Fibroblast of skin of scalp (primary cell): ENCODE results near the gene SORCS1.

Experiments used
- DNase-seq: peaks from one replicate; pipeline ENCODE4 v3.0.0-alpha.2; 2013

SORCS1 gene

DNA sequence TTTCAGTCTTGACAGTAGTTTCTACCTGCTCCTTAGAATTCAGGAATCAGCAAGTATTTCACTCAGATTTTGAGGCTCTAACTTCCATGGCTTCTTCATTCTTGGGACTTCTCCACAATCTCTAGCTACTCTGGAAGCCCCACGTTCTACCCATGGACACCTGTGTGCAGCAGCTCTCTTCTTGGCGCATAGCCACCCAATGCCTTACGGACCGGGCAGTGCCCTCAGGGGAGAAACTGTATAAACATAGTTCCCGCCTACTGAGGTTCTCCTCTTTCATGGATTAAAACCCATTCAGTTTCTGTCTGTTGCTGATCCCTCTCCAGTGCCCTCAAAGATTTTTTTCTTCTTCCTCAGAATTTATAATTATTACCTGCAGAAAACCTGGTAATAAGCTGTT is 177.1 kb downstream of the SORCS1 start:
- no peak for DNase-seq

GRCh38 chr10:106982268-106982667 is 182.2 kb downstream of the SORCS1 start:
- no peak for DNase-seq

- no peak for DNase-seq
Observed at GRCh38 chr10:106981452-106982075, 182.9 kb downstream of the SORCS1 start.

DNA sequence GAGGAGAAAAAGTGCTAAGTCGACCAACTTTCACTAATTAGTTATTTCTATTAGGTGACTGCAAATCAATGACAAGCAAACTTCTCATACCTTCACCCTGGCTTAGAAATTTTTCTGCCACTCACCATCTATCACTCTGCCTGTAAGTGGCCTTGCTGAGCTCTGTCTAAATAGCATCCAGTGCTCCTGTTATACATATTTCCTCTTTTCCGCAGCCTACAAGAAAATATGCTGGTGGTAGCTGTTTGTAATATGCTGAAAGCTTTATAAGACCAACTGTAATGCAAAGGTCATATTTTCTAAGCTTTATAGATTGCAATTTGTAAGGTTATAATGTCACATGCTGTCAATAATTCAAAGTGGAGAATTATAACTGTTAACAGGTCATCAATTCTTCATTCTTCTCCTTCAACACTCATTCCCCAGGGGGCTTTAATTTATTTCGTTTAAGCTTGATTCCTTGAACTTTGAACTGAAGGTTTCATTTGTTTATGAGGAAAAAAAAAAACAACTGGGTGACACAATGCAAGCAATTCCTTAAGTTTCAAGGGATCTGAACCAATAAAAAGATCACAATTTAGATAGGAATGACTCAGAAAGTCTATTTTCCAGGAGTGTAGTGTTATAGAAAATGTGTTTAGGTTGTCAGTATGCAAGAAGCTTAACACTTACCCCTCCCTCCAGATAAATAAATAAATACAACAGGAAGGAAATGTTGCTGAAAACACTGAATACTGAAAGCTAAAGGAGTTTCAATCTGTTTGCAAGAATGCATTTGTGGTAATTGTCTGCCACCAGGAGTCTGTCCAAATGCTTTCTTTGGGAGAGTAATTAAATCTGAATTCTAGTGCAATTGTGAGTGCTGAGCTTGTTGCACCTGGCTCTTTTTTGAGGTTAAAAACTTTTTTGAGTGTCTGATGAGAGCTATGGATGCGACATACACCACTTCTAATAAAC is 183.7 kb downstream of the SORCS1 start:
- DNase-seq = no peak

DNA sequence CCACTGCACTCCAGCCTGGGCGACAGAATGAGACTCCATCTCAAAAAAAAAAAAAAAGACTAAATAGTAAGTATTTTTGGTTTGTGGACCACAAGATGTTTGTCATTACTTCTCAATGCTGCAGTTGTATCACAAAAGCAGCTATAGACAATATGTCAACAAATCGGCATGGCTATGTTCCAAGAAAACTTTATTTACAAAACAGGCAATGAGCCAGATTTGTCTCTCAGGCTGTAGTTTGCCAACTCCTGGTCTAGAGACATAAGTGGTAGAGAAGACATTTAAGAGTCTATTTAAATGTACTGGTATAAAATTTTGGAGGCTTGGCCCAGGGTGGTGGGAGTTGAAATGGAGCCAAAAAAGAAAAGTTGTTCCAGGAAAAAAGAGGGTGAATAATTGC is 185.8 kb downstream of the SORCS1 start:
- no peak for DNase-seq

- DNase-seq = no peak
Observed at GRCh38 chr10:106973716-106974115, 190.8 kb downstream of the SORCS1 start.

GRCh38 chr10:106973288-106973687 is 191.2 kb downstream of the SORCS1 start:
- DNase-seq = no peak

- DNase-seq = no peak
Observed at GRCh38 chr10:106972381-106972780, 192.1 kb downstream of the SORCS1 start.

DNA sequence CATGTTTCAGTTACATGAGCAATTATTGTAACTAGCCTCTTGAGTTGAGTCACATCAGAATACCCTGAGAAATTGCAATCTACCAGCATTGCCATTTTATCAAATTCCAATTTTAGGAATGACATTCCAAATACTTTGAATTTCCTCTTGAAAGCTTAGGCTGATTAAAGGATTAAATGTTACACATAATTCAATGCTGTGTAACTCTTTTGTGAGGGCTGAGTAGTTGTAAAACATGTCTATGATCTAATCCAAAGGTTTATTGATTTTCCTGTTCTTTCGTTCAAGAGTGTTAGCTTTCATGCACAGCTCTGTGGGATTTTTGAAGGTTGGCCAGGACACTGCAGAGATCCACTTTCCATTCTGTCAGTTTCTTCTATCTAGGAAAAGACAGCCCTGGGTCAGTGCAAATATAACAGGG is 193.1 kb downstream of the SORCS1 start:
- DNase-seq = no peak

DNA sequence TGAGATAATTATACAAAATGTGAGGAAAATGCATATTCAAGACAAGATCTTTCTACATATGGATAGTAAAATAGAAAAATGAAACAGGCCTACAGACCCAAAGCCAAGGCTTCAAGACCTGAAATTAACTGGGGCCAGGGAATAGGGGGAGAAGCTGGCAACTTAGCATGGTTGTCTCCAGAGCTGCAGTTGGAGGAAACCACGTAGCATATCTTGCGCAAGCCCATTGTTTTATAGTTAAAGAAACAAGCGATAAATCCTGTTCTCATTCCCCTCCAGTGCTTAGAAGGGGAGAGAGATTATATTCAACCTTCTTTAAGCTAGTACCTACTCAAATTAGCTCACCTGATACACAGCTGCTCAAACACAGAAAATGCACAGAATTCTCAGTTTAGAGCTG is 197.1 kb downstream of the SORCS1 start:
- DNase-seq = no peak

- DNase-seq = no peak
Observed at GRCh38 chr10:106960812-106961211, 203.7 kb downstream of the SORCS1 start.

- DNase-seq = no peak
Observed at GRCh38 chr10:106959521-106959920, 205.0 kb downstream of the SORCS1 start.

- no peak for DNase-seq
Observed at GRCh38 chr10:106958589-106959361, 205.7 kb downstream of the SORCS1 start.

DNA sequence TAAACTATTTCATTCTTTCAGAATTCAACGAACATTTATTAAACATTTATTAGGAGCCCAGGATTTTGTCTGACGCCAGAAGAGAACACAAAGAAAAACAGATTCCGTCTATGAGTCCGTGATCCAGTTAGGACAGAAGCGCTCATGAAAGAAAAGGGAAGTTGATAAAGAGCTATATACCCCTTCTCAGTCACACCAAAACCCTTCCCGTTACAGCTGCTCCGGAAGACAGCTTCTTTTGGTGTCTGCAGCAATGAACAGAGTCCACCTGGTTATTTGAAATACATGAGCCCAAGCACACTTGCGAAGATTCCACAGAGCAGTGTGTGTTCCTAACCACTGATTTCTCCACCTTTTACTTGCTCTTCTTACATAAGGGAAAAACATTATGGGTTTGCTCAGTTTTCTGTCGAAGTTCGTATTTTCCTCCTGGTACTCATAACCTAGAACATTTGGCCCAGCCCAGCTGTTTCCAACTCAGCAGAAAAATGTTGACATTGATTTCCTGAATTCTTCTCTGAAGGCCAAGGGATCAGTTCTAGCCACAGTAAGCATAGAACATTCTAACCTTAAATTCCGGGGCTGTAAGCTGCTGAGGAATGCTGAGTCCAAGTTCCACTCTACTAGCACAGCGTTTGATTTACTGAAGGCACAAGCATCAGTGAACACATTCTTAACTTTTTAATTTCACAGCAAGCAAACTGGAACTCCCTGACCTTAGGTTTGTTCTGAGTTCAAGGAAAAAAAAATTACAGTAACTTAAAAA is 206.5 kb downstream of the SORCS1 start:
- DNase-seq = no peak

DNA sequence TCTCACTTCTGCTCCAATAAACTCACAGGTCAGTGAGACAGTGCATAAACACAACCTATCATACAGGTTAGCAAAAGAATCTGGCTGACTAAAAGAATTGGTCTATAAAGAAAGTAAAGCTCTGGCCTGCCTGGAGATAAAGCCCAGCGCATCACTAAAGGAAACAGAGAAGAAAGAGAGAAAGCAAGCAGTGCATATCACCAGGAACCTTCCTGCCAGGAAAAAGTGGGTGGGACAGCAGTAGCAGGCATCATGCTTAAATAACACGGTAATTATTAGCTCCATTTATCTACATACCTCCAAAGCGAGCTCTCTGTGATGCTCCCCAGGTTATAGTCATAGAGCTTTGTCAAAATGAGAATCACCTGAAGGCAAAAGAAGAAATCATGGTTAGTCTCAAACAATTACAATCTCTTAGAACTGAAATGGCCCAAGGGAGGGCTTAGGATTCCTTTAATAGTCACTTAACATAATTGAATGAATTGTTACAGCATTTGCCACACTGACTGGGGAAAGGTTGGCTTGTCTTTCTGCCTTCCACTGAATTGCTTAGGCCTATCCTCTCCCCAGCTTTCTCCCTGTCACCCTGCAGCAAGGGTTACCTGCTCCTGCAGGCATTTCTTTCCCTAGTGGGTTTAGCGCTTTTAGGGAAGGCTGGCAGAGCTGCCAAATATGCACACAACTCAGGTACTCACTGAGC is 208.1 kb downstream of the SORCS1 start:
- no peak for DNase-seq

DNA sequence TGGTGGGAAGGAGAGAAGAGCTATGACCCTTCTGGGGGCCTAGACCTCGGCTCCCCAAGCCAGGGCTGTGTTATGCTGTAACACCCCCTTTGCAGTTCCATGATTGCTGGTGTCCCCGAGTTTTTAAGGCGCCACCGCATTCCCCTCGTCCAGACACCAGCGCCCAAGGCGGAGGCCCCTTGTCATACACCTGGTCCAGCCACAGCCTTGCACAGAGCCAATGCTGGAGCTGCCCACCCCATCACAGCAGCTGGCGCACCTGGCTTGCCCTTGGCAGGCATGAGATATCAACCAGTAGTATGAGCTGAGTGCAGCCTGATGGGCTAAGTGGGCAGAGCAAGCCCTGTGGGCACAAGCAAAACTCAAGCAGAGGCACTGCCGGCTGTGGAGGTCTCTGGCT is 209.4 kb downstream of the SORCS1 start:
- DNase-seq = no peak

GRCh38 chr10:106952033-106952432 is 212.5 kb downstream of the SORCS1 start:
- no peak for DNase-seq

- no peak for DNase-seq
Observed at GRCh38 chr10:106949680-106950478, 214.6 kb downstream of the SORCS1 start.

DNA sequence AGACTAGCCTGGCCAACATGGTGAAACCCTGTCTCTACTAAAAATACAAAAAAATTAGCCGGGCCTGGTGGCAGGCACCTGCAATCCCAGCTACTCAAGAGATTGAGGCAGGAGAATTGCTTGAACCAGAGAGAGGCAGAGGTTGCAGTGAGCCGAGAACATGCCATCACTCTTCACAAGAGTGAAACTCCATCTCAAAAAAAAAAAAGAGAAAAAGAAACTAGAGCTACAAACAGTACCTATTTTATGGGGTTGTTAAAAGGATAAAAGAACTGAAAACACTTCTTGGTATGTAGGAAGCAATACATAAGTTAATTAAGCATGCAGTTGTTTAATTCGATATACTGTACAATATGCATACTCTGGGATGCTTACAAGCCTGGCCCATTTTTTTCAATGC is 216.9 kb downstream of the SORCS1 start:
- DNase-seq = no peak

DNA sequence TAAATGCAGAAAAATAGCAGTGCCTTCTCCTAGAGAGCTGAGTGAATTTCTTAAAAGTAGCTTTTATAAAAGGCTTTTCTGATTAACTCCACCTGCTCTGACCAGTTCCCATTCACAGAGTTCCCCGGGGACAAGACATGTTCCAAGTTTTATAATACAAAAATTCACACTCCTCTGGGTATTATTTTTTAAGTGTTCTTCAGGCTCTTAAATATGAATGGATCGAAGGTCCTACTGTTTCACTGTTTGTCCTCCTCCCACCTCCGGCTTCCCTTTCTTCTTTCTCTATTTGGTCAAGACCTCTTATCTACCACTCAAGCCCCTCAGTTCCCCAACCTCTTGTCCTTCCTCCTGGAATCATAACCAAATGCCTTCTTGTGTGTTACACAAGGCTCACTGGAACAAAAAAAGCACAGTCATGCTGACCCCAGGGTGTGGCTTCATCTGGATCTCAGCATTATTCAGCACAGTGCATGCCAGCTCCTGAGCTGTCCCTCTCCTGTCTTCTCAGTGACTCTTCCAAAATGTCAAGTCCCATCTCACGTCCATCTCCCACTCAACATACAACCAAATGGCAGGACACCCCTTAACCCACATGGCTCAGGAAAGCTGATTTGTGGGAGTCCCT is 222.4 kb downstream of the SORCS1 start:
- DNase-seq = no peak
